Measurements from ENCODE around the gene SLC35D3.
A peak's percentile ranks its signal among the peaks of the same experiment; 100 is the strongest.
"Not testable (repeated sequence)": the region's sequence is repeated elsewhere in the genome, so short reads cannot be mapped to it uniquely, and the experiment has no call there.

SLC35D3 gene, protein sequence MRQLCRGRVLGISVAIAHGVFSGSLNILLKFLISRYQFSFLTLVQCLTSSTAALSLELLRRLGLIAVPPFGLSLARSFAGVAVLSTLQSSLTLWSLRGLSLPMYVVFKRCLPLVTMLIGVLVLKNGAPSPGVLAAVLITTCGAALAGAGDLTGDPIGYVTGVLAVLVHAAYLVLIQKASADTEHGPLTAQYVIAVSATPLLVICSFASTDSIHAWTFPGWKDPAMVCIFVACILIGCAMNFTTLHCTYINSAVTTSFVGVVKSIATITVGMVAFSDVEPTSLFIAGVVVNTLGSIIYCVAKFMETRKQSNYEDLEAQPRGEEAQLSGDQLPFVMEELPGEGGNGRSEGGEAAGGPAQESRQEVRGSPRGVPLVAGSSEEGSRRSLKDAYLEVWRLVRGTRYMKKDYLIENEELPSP

DNA sequence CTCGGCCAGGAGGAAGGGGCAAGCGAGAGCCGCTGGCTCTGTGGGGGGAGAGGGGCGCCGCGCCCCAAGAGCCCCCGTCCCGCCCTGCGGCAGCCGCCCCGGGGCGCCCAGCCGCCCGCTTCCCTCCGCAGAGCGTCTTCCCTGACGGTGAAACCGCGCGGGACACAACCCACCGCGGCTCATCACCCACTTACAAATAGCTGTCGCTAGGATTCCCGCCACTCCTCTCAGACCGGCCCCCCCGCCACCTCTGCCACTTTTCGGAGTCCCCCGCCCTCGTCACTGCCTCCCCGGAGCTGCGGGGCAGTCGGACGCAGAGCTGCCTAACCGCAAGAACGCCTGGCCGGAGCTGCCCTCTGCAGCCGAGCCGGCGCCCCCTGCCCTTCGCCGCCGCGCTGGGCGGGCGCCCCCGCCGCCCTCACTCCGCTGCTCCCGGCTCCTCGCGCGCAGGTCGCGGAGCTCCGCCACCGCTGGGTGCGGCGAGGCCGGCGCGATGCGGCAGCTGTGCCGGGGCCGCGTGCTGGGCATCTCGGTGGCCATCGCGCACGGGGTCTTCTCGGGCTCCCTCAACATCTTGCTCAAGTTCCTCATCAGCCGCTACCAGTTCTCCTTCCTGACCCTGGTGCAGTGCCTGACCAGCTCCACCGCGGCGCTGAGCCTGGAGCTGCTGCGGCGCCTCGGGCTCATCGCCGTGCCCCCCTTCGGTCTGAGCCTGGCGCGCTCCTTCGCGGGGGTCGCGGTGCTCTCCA is at the start of gene SLC35D3:
Gene SLC35D3, plus strand, starts transcription at position 366 of the 749 bp plus-strand sequence. Its CDS starts 128 bp downstream, at position 494.
- H3K27me3 ChIP-seq (ENCODE audit: control insufficient read depth in 1 of 2, insufficient read depth in 2 of 2, low read length in 2 of 2) = peaks cover 41 to 42% of the 10 kb centered on the region in 2 donors
- H3K9ac ChIP-seq (ENCODE audit: low read depth in 1 of 2, low read length in 2 of 2) = no peak within 1 kb of the TSS
- no peaks in the 10 kb centered on the region for H3K36me3 ChIP-seq (ENCODE audit: control insufficient read depth in 1 of 2, insufficient read depth in 2 of 2, low read length in 2 of 2)
- no peaks in the 10 kb centered on the region for H3K9me3 ChIP-seq (ENCODE audit: control insufficient read depth in 1 of 2, low read length in 2 of 2)
- H3K4me1 ChIP-seq (ENCODE audit: control insufficient read depth in 1 of 2, insufficient read depth in 2 of 2, low read length in 2 of 2) = peaks cover 18 to 23% of the 10 kb centered on the region in 2 donors
- H3K27ac ChIP-seq (ENCODE audit: low read depth, low read length) = no peak within 1 kb of the TSS
- peak within 1 kb of the TSS; percentile 73 to 75 for H3K4me3 ChIP-seq (ENCODE audit: low read depth in 1 of 2, low read length in 2 of 2)

DNA sequence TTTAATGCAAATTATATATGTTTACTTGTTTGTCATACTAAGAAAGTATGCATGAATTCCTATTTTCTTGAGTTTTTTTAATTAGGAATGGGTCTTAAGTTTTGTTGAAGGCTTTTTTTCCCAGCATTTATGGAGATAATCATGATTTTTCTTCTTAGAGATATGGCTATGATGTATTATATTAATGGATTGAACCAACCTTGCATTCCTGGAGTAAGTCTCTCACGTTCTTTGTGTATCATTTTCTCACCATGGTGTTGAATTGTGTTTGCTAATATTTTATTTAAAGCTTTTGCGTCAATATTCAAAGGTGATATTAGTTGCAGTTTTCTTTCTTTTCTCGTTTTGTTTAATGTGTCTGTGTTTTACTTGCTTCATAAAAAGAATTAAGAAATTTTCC is 48.4 kb upstream of the SLC35D3 start:
- no peak overlapping the region for H3K9ac ChIP-seq (ENCODE audit: low read depth in 1 of 2, low read length in 2 of 2)

DNA sequence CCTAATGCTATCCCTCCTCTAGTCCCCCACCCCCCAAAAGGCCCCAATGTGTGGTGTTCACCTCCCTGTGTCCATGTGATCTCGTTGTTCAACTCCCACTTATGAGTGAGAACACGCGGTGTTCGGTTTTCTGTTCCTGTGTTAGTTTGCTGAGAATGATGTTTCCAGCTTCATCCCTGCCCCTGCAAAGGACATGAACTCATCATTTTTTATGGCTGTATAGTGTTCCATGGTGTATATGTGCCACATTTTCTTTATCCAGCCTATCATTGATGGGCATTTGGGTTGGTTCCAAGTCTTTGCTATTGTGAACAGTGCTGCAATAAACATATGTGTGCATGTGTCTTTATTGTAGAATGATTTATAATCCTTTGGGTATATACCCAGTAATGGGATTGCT is 45.6 kb upstream of the SLC35D3 start:
- peaks cover 12 to 16% of the 10 kb centered on the region in 2 donors for H3K9me3 ChIP-seq (ENCODE audit: control insufficient read depth in 1 of 2, low read length in 2 of 2)
- not testable (repeated sequence) for H3K9ac ChIP-seq (ENCODE audit: low read depth in 1 of 2, low read length in 2 of 2); H3K4me1 ChIP-seq (ENCODE audit: control insufficient read depth in 1 of 2, insufficient read depth in 2 of 2, low read length in 2 of 2); H3K4me3 ChIP-seq (ENCODE audit: low read depth in 1 of 2, low read length in 2 of 2); H3K27me3 ChIP-seq (ENCODE audit: control insufficient read depth in 1 of 2, insufficient read depth in 2 of 2, low read length in 2 of 2); H3K27ac ChIP-seq (ENCODE audit: low read depth, low read length)
- peaks cover 11 to 18% of the 10 kb centered on the region in 2 donors for H3K36me3 ChIP-seq (ENCODE audit: control insufficient read depth in 1 of 2, insufficient read depth in 2 of 2, low read length in 2 of 2)

More for the DNA sequence above, 48.4 kb upstream of the SLC35D3 start:
- Histone ChIP-seq H3K27me3 (ENCODE audit: control insufficient read depth in 1 of 2, insufficient read depth in 2 of 2, low read length in 2 of 2) (no peaks in the 10 kb centered on the region), H3K36me3 (ENCODE audit: control insufficient read depth in 1 of 2, insufficient read depth in 2 of 2, low read length in 2 of 2) (peaks cover 13 to 18% of the 10 kb centered on the region in 2 donors), H3K4me3 (ENCODE audit: low read depth in 1 of 2, low read length in 2 of 2) (no peak overlapping the region), H3K27ac (ENCODE audit: low read depth, low read length) (no peak overlapping the region), H3K9me3 (ENCODE audit: control insufficient read depth in 1 of 2, low read length in 2 of 2) (peaks cover 12 to 16% of the 10 kb centered on the region in 2 donors), H3K4me1 (ENCODE audit: control insufficient read depth in 1 of 2, insufficient read depth in 2 of 2, low read length in 2 of 2) (no peaks in the 10 kb centered on the region)

DNA sequence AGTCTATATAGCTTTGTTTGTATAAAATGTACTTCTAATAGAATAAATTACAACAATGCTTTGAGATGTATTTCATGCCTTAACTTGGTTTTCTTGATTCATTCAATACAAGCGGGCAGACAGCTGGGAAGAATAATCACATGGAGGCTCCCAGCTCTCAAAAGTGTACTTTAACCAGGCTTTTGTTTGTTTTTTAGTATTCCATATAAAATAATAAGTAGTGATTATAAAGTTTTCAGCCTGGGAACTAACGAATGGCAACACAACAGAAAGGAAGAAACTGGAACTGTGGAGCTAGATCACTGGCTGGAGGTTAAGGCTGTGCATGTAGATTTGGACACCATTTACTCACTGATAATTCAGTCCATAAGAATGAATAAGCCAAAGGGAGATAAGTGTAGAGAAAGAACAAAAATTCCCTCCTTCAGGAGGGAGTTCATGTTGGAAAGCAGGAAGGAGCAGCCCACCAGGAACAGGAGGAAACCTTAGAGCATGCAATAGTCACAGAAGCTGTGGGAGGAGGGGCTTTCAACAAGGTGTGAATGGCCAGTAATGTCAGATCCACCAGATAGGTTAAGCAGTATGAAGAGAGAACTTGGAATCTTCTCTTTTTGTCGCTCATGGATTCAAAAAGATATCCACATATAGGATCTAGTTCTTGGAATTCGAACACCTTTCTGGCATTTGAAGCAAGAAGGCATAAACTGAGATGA is 41.2 kb upstream of the SLC35D3 start:
- H3K9me3 ChIP-seq (ENCODE audit: control insufficient read depth in 1 of 2, low read length in 2 of 2) = no peaks in the 10 kb centered on the region
- no peaks in the 10 kb centered on the region for H3K36me3 ChIP-seq (ENCODE audit: control insufficient read depth in 1 of 2, insufficient read depth in 2 of 2, low read length in 2 of 2)
- H3K4me1 ChIP-seq (ENCODE audit: control insufficient read depth in 1 of 2, insufficient read depth in 2 of 2, low read length in 2 of 2) = no peaks in the 10 kb centered on the region
- no peak overlapping the region for H3K4me3 ChIP-seq (ENCODE audit: low read depth in 1 of 2, low read length in 2 of 2)
- H3K27me3 ChIP-seq (ENCODE audit: control insufficient read depth in 1 of 2, insufficient read depth in 2 of 2, low read length in 2 of 2) = no peaks in the 10 kb centered on the region
- H3K27ac ChIP-seq (ENCODE audit: low read depth, low read length) = no peak overlapping the region
- H3K9ac ChIP-seq (ENCODE audit: low read depth in 1 of 2, low read length in 2 of 2) = no peak overlapping the region

DNA sequence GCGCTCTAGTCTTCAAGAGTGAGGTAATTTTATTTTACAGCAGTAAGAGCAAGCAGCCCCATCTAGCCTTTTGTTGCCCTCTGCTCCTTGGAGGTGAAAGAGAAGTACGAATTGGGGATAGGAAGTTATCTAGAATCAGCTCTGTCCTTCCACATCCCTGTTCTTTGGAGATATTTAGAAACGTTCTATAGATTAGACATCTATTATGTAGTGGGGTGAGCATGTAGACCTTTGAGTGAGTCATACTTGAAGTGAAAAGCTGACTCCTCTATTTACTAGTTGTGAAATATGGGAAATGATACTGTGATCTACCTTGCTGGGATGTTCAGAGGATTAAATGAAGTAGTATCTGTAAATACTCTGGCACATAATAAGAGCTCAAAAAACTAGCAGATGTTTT is 36.0 kb upstream of the SLC35D3 start:
- no peak overlapping the region for H3K9ac ChIP-seq (ENCODE audit: low read depth in 1 of 2, low read length in 2 of 2)
- H3K9me3 ChIP-seq (ENCODE audit: control insufficient read depth in 1 of 2, low read length in 2 of 2) = no peaks in the 10 kb centered on the region
- H3K36me3 ChIP-seq (ENCODE audit: control insufficient read depth in 1 of 2, insufficient read depth in 2 of 2, low read length in 2 of 2) = no peaks in the 10 kb centered on the region
- H3K4me1 ChIP-seq (ENCODE audit: control insufficient read depth in 1 of 2, insufficient read depth in 2 of 2, low read length in 2 of 2) = no peaks in the 10 kb centered on the region
- H3K27ac ChIP-seq (ENCODE audit: low read depth, low read length) = no peak overlapping the region
- H3K27me3 ChIP-seq (ENCODE audit: control insufficient read depth in 1 of 2, insufficient read depth in 2 of 2, low read length in 2 of 2) = no peaks in the 10 kb centered on the region
- H3K4me3 ChIP-seq (ENCODE audit: low read depth in 1 of 2, low read length in 2 of 2) = no peak overlapping the region

DNA sequence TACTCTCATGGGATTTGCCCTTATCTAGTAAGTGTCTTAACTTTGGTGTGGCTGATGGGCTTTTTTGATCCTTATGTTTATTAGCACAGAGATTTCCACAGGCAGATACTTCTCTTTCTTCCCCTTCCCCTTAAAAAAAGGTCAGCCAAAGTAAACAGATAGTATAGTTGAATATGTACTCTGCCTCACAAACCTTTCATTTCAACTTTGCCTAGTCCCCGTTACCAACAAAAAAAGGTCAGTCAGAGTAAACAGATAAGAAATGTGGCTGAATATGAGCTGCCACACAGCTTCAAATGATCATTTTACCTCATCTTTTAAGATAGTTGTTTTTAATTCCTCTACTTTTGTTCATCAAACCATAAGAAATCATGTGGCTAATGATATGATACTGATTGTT is 34.1 kb upstream of the SLC35D3 start:
- Histone ChIP-seq H3K9ac (ENCODE audit: low read depth in 1 of 2, low read length in 2 of 2) (no peak overlapping the region), H3K9me3 (ENCODE audit: control insufficient read depth in 1 of 2, low read length in 2 of 2) (no peaks in the 10 kb centered on the region), H3K4me1 (ENCODE audit: control insufficient read depth in 1 of 2, insufficient read depth in 2 of 2, low read length in 2 of 2) (no peaks in the 10 kb centered on the region), H3K4me3 (ENCODE audit: low read depth in 1 of 2, low read length in 2 of 2) (no peak overlapping the region), H3K27me3 (ENCODE audit: control insufficient read depth in 1 of 2, insufficient read depth in 2 of 2, low read length in 2 of 2) (no peaks in the 10 kb centered on the region), H3K36me3 (ENCODE audit: control insufficient read depth in 1 of 2, insufficient read depth in 2 of 2, low read length in 2 of 2) (no peaks in the 10 kb centered on the region), H3K27ac (ENCODE audit: low read depth, low read length) (no peak overlapping the region)

DNA sequence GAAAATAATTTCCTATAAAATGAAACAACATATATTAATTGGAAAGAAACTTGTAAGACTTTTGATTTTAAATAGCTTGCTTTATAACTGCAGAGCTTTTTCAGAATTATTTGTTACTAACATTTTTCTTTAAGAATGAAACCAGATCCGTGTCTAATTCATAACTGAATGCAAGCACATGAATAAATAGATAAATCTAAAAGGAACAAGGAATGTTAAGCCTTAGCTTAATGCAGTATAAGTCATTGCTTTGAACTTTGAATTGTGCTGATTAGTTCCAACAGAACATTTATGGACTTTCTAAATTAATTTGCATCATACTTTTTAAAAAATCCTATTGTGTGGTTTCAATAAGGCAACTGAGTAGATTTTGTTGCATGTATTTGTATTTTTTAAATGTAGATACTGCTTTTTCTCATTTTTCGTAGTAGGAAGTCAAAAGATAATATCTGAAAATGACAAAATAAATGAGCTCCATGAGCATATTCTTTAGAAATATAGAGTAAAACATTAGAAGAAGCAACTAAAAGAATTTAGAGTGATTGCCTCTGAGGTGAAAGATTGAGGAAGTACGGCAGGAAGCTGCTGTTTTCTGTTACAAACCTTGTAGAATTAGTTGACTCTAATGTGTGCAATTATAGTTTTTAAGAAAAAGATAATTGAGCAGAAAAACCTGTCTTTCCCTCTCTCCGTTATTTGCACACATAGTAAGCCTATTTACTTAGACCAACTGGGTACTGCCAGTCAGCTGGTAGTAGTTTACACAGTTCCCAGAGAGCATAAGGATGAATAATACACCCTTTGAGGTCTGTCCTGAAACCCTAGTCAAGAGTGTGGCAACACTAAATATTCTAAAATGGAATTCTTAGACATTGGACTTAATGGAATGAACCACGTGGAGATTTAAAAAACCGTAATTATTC is 32.6 kb upstream of the SLC35D3 start:
- Histone ChIP-seq H3K27me3 (ENCODE audit: control insufficient read depth in 1 of 2, insufficient read depth in 2 of 2, low read length in 2 of 2) (no peaks in the 10 kb centered on the region), H3K4me3 (ENCODE audit: low read depth in 1 of 2, low read length in 2 of 2) (no peak overlapping the region), H3K9me3 (ENCODE audit: control insufficient read depth in 1 of 2, low read length in 2 of 2) (no peaks in the 10 kb centered on the region), H3K9ac (ENCODE audit: low read depth in 1 of 2, low read length in 2 of 2) (no peak overlapping the region), H3K4me1 (ENCODE audit: control insufficient read depth in 1 of 2, insufficient read depth in 2 of 2, low read length in 2 of 2) (no peaks in the 10 kb centered on the region), H3K36me3 (ENCODE audit: control insufficient read depth in 1 of 2, insufficient read depth in 2 of 2, low read length in 2 of 2) (peaks cover 0 to 6% of the 10 kb centered on the region in 2 donors), H3K27ac (ENCODE audit: low read depth, low read length) (no peak overlapping the region)

DNA sequence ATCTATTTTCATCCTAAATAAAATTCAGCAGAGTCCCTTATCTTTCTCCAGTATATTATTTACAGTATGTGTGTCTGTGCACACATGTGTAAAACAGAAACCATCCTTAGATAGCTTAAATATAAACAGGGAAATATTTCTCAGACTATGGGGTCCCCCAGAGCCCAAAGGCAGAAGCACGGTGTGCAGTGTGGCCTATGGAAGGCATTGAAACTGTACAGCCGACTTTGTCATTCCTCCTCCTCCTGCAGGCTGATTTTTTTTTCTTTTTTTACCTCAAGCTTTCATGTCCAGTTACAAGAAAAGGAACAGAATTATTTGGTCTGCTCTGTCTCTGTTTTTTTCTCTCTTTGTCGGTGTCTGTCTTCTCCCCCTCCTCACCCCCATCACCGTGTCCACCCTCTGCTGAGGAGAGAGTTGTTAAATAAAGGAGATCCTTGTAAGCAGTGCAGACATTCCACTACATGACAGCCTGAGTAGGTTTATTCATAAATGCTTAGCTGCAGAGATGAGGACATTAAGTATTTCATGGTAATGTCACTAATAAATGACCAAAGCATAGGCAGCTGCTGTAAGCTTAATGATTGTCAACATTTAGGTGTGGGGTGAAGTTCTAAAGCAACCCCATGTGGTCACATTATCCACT is 31.8 kb upstream of the SLC35D3 start:
- no peaks in the 10 kb centered on the region for H3K9me3 ChIP-seq (ENCODE audit: control insufficient read depth in 1 of 2, low read length in 2 of 2)
- H3K27ac ChIP-seq (ENCODE audit: low read depth, low read length) = no peak overlapping the region
- H3K27me3 ChIP-seq (ENCODE audit: control insufficient read depth in 1 of 2, insufficient read depth in 2 of 2, low read length in 2 of 2) = no peaks in the 10 kb centered on the region
- H3K9ac ChIP-seq (ENCODE audit: low read depth in 1 of 2, low read length in 2 of 2) = no peak overlapping the region
- no peak overlapping the region for H3K4me3 ChIP-seq (ENCODE audit: low read depth in 1 of 2, low read length in 2 of 2)
- H3K36me3 ChIP-seq (ENCODE audit: control insufficient read depth in 1 of 2, insufficient read depth in 2 of 2, low read length in 2 of 2) = peaks cover 0 to 6% of the 10 kb centered on the region in 2 donors
- H3K4me1 ChIP-seq (ENCODE audit: control insufficient read depth in 1 of 2, insufficient read depth in 2 of 2, low read length in 2 of 2) = no peaks in the 10 kb centered on the region

DNA sequence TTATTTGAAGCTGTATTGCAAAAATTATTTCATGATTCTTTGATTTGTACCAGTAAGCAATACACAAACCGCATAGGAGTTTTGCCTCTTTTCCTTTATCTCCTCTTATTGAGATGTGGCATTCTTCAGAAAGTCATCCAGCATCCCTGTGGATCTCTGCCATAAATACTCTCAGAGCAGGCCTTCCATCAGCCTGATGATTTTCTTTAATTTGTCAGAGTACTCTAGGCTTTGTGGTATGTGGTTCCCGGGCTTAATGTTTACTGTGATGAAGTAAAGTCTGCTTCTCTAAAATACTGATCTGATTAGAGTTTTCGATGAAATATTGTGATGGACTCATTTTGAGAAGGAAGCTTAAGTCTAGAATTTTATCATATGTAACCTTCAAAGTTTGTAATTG is 31.1 kb upstream of the SLC35D3 start:
- H3K27me3 ChIP-seq (ENCODE audit: control insufficient read depth in 1 of 2, insufficient read depth in 2 of 2, low read length in 2 of 2) = no peaks in the 10 kb centered on the region
- no peaks in the 10 kb centered on the region for H3K4me1 ChIP-seq (ENCODE audit: control insufficient read depth in 1 of 2, insufficient read depth in 2 of 2, low read length in 2 of 2)
- no peak overlapping the region for H3K27ac ChIP-seq (ENCODE audit: low read depth, low read length)
- H3K9me3 ChIP-seq (ENCODE audit: control insufficient read depth in 1 of 2, low read length in 2 of 2) = no peaks in the 10 kb centered on the region
- peaks cover 0 to 6% of the 10 kb centered on the region in 2 donors for H3K36me3 ChIP-seq (ENCODE audit: control insufficient read depth in 1 of 2, insufficient read depth in 2 of 2, low read length in 2 of 2)
- H3K9ac ChIP-seq (ENCODE audit: low read depth in 1 of 2, low read length in 2 of 2) = no peak overlapping the region
- no peak overlapping the region for H3K4me3 ChIP-seq (ENCODE audit: low read depth in 1 of 2, low read length in 2 of 2)
